Measurements from ENCODE around the gene RETREG3. TPM values are rescaled to one million over a fixed set of nuclear protein-coding genes. Genes with fewer than 3 reads are reported as not detected.

Gene RETREG3
- total and polyA plus RNA-seq, 2 of the 13 experiments (the other 11 are each of a cell fraction or from before 2014, with no cell fraction given) = 47.0 to 55.8 TPM

DNA sequence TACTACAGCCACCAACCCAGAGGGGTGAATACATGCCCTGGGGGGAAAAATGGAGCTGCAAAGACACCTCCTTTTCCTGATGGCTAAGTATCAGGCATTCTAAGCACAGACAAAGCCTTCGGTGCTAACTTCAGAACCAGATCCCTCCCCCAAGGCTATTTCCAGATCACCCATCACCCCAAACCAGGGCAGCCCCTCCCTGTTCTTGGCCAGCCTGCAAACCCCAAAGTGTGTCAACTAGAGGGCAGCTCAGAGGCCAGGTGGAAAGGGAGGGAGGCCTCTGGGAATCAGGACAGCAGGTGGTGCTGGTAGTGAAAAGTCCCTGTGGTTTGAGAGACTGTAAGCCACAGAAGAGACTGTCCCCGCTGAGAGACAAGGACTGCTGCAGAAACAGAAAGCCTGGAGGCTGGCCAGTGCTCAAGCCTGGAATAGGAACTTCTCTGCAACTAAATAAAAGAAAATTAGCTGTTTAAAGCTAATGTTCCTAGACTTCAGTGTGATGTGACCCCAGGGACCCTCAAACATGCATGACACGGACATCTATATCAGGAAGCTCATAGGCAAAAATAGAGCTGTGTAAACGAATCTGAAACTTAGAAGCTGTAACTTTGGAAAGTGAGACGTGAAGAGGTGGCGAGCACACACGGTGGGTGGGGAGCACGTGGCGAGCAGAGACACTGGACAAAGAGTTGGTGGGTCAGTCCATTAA is 9.4 kb upstream of the RETREG3 start (continued):
- TF ChIP-seq, protein P1, sequence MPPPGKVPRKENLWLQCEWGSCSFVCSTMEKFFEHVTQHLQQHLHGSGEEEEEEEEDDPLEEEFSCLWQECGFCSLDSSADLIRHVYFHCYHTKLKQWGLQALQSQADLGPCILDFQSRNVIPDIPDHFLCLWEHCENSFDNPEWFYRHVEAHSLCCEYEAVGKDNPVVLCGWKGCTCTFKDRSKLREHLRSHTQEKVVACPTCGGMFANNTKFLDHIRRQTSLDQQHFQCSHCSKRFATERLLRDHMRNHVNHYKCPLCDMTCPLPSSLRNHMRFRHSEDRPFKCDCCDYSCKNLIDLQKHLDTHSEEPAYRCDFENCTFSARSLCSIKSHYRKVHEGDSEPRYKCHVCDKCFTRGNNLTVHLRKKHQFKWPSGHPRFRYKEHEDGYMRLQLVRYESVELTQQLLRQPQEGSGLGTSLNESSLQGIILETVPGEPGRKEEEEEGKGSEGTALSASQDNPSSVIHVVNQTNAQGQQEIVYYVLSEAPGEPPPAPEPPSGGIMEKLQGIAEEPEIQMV (CRISPR knock-in tag; IDR thresholded peaks at IDR 0.05; ENCODE audit: low read depth) = no peak
- peak; percentile 61; the same call in 1 of the 2 replicates for TF ChIP-seq MYC (CRISPR knock-in tag; IDR thresholded peaks at IDR 0.05; ENCODE audit: borderline replicate concordance)
- no peak for TF ChIP-seq ZNF33B (CRISPR knock-in tag; IDR thresholded peaks at IDR 0.05)
- no peak for TF ChIP-seq ZNF180 (CRISPR knock-in tag; IDR thresholded peaks at IDR 0.05; ENCODE audit: borderline replicate concordance, low read depth)
- no peak for TF ChIP-seq SRSF1 (optimal IDR thresholded peaks at IDR 0.05; ENCODE audit: low read depth, low read length)
- TF ChIP-seq ZNF282 (IDR thresholded peaks at IDR 0.05; ENCODE audit: partially characterized antibody) = no peak
- TF ChIP-seq HDAC6 (IDR thresholded peaks at IDR 0.05; ENCODE audit: low read depth, low read length) = no peak
- no peak for TF ChIP-seq ZNF354B (CRISPR knock-in tag; IDR thresholded peaks at IDR 0.05)
- TF ChIP-seq, protein P2, sequence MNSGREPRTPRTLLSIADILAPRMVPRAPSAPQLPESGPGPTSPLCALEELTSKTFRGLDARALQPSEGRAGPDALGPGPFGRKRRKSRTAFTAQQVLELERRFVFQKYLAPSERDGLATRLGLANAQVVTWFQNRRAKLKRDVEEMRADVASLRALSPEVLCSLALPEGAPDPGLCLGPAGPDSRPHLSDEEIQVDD (CRISPR knock-in tag; IDR thresholded peaks at IDR 0.05; ENCODE audit: borderline replicate concordance) = no peak
- TF ChIP-seq, protein P3, sequence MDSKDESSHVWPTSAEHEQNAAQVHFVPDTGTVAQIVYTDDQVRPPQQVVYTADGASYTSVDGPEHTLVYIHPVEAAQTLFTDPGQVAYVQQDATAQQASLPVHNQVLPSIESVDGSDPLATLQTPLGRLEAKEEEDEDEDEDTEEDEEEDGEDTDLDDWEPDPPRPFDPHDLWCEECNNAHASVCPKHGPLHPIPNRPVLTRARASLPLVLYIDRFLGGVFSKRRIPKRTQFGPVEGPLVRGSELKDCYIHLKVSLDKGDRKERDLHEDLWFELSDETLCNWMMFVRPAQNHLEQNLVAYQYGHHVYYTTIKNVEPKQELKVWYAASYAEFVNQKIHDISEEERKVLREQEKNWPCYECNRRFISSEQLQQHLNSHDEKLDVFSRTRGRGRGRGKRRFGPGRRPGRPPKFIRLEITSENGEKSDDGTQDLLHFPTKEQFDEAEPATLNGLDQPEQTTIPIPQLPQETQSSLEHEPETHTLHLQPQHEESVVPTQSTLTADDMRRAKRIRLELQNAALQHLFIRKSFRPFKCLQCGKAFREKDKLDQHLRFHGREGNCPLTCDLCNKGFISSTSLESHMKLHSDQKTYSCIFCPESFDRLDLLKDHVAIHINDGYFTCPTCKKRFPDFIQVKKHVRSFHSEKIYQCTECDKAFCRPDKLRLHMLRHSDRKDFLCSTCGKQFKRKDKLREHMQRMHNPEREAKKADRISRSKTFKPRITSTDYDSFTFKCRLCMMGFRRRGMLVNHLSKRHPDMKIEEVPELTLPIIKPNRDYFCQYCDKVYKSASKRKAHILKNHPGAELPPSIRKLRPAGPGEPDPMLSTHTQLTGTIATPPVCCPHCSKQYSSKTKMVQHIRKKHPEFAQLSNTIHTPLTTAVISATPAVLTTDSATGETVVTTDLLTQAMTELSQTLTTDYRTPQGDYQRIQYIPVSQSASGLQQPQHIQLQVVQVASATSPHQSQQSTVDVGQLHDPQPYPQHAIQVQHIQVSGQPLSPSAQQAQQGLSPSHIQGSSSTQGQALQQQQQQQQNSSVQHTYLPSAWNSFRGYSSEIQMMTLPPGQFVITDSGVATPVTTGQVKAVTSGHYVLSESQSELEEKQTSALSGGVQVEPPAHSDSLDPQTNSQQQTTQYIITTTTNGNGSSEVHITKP (CRISPR knock-in tag; IDR thresholded peaks at IDR 0.05; ENCODE audit: low read depth) = no peak
- no peak for TF ChIP-seq NFIC (IDR thresholded peaks at IDR 0.05; ENCODE audit: low read length)
- no peak for TF ChIP-seq NONO (IDR thresholded peaks at IDR 0.05)
- peak; percentile 47; the same call in 1 of the 2 replicates for TF ChIP-seq NONO (CRISPR knock-in tag; conservative IDR thresholded peaks at IDR 0.05)
- TF ChIP-seq PHF21A (CRISPR knock-in tag; IDR thresholded peaks at IDR 0.05) = no peak; the same call in 1 of the 2 replicates
- no peak for TF ChIP-seq FOXM1 (CRISPR knock-in tag; IDR thresholded peaks at IDR 0.05)
- TF ChIP-seq STAT5B (CRISPR knock-in tag; IDR thresholded peaks at IDR 0.05) = no peak
- TF ChIP-seq, protein P4, sequence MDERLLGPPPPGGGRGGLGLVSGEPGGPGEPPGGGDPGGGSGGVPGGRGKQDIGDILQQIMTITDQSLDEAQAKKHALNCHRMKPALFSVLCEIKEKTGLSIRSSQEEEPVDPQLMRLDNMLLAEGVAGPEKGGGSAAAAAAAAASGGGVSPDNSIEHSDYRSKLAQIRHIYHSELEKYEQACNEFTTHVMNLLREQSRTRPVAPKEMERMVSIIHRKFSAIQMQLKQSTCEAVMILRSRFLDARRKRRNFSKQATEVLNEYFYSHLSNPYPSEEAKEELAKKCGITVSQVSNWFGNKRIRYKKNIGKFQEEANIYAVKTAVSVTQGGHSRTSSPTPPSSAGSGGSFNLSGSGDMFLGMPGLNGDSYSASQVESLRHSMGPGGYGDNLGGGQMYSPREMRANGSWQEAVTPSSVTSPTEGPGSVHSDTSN (CRISPR knock-in tag; IDR thresholded peaks at IDR 0.05) = no peak
- TF ChIP-seq, protein P5, sequence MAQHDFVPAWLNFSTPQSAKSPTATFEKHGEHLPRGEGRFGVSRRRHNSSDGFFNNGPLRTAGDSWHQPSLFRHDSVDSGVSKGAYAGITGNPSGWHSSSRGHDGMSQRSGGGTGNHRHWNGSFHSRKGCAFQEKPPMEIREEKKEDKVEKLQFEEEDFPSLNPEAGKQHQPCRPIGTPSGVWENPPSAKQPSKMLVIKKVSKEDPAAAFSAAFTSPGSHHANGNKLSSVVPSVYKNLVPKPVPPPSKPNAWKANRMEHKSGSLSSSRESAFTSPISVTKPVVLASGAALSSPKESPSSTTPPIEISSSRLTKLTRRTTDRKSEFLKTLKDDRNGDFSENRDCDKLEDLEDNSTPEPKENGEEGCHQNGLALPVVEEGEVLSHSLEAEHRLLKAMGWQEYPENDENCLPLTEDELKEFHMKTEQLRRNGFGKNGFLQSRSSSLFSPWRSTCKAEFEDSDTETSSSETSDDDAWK (CRISPR knock-in tag; IDR thresholded peaks at IDR 0.05) = no peak
- no peak for TF ChIP-seq MYNN (CRISPR knock-in tag; IDR thresholded peaks at IDR 0.05; ENCODE audit: low read depth)
- TF ChIP-seq, protein P6, sequence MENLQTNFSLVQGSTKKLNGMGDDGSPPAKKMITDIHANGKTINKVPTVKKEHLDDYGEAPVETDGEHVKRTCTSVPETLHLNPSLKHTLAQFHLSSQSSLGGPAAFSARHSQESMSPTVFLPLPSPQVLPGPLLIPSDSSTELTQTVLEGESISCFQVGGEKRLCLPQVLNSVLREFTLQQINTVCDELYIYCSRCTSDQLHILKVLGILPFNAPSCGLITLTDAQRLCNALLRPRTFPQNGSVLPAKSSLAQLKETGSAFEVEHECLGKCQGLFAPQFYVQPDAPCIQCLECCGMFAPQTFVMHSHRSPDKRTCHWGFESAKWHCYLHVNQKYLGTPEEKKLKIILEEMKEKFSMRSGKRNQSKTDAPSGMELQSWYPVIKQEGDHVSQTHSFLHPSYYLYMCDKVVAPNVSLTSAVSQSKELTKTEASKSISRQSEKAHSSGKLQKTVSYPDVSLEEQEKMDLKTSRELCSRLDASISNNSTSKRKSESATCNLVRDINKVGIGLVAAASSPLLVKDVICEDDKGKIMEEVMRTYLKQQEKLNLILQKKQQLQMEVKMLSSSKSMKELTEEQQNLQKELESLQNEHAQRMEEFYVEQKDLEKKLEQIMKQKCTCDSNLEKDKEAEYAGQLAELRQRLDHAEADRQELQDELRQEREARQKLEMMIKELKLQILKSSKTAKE (CRISPR knock-in tag; IDR thresholded peaks at IDR 0.05; ENCODE audit: borderline replicate concordance) = no peak

All from HepG2 (cell line).